GM18868 (cell line): Measurements from ENCODE around the gene BRD2.

ENCODE experiments used
- ATAC-seq: cut with Tn5 transposase; IDR thresholded peaks from one replicate; pipeline ENCODE4 v1.9.1; 2021; ENCODE audit warnings: mild to moderate bottlenecking, moderate library complexity; ENCODE audit not compliant: unreplicated experiment

Gene BRD2

DNA sequence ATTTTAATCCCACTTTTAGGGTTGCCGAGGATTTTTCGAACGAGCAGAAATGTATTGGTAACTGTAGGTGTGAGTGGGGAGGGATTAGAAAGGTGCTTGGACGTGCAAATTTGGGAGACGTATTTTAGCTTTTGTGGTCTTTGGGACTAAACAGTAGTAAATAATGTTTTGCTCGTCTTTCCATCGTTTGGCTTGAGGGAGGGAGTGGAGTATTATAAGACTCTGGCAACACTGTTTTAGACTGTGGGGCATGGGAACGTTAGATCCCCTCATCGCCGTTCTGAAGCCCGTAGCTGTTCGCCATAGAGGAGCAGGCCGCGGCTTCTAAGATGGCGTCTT, 2.8 kb downstream of the BRD2 start:
- no peak for ATAC-seq

DNA sequence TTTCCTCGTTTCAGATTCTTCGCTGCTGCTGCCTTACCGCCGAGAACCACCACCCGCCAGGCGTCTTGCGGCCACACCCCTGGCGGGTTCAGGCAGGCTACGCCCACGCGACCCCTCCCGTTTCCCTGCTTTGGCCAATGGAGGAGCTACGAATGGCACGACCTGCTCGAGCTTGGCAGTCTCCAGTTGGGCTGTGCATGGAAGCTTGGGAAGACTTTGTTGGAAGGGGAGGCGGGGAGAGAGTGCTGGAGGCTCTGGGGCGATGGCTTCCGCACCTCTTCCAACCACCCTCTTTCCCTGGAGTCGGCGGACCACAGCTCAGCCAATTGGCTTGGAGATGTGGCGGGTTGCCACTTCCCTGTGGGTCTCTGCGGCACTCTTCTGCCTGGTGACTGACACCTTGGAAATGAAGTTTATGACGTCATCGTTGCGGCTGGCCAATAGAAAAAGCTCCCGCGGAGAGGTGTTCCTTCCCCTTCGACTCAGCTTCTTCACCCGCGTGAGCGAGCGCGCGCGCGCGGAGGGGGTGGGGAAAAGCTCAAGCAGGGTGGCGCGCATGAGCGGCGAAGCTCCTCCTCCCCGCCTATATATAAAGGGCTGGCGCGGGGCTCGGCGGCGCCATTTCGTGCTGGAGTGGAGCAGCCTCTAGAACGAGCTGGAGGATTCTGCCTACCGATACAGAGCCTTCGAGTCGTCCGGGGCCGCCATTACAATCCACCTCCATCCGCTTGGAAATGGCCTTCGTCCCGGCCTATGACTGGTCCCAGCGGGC, 3.4 kb downstream of the BRD2 start:
- peak; percentile 50 for ATAC-seq

DNA sequence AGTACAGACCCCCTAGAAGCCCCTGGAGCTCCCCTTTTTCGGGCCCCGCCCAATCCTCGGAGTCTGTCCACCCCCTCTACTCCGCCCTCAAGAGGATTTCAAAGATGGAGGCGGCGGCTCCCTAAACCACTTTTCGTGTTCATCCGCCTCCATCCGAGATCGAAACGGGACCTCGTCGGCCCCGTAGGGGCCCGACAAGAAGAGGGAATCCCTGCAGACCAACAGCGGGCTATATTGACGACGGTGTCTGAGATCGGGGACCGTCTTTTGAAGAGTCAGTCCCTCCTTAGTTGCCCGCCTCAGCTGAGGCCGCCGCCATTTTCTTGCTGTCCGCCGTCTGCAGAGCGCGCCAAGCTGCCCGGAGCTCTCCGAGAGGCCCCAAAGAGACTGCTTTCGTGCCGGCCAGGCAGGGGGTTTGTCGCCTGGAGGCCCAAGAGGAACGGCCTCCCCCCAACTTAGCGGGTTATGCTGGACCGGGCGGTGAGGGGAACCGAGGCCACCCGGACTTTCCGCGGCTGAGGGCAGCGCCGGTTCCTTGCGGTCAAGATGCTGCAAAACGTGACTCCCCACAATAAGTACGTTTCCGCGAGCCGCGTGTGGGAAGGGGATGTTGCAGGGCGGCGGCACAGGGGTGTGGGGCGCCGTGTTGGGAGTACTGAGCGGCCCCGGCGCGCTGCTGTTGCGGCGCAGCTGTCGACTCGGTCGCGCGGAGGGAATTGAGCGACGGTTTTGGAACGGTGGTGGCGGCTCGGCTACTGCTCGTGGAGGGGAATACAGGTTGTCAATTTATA, 4.2 kb downstream of the BRD2 start:
- no peak for ATAC-seq

DNA sequence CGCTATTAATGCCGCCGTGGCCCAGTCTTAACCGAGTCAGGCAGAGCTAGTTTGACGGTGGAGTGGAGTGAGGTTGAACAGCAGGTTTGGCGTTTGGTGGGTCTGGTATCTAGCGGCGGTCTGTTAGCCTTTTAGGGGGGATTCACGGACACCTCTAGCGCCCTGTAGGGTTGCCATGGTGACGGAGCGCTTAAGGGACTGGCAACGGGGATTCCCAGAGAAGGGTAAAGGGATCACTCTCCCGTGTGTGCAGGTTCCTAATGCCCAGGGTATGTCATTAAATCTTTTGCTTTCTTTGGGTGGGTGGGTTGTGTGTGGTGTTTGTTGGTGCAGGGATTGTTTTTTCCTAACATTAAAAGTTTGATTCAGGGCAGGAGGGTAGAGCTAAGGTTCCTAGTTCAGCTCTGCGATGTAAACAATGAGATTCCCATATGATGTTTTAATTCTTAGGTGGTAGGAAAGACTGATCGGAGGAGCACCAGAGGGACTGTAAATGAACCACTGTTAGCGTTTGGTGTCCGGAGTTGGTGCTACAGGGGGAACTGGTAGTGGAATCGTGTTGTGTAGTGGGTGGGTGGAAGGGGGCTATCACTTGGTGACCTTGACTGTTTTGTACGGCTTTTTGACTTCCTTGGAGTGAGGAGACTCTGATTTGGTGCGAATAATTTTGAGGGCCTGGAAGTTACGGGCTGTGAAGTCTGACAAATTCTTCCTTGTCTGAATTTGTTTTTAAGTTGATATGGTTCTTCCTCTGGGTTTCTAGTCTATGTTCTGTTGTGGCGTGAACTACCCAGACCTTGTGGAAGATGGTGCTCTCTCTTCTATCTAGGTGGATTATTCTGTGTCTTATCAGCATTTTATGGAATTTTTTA, 5.0 kb downstream of the BRD2 start:
- ATAC-seq: no peak

DNA sequence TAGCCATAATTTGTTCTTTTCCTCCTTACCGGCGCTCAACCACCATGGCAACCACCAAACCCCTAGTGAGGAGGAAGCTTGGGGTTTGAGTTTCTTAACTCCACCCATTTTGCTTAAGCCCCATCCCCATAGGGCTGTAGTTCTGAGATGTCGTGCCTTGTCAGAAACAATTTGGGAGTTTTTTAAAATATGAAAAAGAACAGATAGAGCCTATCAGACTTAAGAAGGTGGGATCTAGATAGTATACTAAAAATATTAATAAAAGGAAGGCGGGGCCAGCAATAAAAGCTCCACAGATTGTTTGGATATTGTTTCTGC, 5.6 kb downstream of the BRD2 start:
- no peak for ATAC-seq

DNA sequence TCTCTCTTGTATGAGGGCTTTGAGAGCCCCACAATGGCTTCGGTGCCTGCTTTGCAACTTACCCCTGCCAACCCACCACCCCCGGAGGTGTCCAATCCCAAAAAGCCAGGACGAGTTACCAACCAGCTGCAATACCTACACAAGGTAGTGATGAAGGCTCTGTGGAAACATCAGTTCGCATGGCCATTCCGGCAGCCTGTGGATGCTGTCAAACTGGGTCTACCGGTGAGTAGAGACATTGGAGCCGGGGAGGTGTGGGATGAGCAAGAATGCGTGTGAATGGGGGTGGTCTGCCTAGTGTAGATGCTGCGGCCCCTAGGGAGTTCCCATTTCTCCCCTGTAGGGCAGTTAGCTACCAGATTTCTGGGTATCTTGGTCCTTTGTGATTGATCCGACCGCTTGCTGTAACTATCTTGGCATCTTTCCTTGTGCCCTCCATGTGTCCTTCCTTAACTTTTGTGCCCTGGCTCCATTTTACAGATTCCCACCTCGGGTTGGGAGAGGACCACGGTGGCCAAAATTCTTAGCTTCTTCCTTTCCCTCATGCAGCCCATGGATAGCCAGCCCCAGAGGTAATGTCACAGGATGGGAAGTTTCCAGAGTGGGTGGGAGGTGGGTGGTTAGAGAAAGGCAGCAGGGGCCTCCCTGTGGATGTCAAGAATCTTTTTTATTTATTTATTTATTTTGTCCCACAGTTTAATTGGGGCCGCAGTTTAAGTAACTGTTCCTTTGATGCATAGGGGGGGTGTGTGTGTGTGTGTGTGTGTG, 6.3 kb downstream of the BRD2 start:
- no peak for ATAC-seq

DNA sequence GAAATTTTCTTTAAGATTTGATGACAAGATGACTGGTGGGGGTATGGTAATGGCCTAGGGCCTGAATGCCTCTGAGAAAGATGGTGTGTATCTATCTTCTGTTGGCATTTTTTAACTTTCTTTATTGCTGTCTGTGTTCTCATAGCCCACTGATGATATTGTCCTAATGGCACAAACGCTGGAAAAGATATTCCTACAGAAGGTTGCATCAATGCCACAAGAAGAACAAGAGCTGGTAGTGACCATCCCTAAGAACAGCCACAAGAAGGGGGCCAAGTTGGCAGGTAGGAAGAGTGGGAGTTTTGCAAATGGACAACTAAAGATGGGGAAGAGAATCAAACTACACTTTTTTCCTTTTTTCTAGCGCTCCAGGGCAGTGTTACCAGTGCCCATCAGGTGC, 7.5 kb downstream of the BRD2 start:
- ATAC-seq: no peak

DNA sequence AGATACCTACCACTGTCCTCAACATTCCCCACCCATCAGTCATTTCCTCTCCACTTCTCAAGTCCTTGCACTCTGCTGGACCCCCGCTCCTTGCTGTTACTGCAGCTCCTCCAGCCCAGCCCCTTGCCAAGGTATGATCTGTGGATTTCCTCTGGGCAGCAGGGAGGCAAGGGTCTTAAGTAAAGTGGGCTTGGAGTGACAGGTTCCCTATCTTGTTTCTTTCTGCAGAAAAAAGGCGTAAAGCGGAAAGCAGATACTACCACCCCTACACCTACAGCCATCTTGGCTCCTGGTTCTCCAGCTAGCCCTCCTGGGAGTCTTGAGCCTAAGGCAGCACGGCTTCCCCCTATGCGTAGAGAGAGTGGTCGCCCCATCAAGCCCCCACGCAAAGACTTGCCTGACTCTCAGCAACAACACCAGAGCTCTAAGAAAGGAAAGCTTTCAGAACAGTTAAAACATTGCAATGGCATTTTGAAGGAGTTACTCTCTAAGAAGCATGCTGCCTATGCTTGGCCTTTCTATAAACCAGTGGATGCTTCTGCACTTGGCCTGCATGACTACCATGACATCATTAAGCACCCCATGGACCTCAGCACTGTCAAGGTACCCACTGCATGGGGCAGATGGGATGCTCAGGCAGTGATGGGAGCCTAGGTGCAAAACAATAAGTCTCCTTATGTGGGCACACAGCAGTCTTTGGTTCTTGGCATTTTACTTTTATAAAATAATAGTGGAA, 8.1 kb downstream of the BRD2 start:
- ATAC-seq: no peak

DNA sequence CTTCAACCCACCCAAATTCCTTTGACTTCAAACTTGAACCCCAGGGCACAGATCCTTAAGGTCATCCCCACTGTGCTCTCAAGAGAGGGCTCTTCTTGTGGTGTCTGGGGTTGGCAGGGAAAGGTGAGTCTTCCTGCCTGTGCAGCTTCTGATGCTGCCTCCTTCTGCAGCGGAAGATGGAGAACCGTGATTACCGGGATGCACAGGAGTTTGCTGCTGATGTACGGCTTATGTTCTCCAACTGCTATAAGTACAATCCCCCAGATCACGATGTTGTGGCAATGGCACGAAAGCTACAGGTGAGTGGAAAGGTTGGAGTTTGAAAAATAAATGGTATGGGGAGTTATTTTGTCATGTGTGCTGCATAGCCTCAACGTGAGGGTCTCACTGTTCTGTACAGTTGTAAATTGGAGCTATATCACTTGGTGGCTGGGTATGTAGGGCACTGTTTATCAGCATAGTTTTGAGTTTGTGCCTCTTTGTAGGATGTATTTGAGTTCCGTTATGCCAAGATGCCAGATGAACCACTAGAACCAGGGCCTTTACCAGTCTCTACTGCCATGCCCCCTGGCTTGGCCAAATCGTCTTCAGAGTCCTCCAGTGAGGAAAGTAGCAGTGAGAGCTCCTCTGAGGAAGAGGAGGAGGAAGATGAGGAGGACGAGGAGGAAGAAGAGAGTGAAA, 9.0 kb downstream of the BRD2 start:
- ATAC-seq: no peak

DNA sequence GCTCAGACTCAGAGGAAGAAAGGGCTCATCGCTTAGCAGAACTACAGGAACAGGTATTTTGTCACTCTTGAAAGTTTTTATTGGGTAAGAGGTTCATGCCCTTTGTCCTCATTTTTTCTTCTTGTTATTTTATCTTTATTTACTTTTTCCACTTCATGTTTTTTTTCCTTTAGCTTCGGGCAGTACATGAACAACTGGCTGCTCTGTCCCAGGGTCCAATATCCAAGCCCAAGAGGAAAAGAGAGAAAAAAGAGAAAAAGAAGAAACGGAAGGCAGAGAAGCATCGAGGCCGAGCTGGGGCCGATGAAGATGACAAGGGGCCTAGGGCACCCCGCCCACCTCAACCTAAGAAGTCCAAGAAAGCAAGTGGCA, 9.5 kb downstream of the BRD2 start:
- no peak for ATAC-seq

DNA sequence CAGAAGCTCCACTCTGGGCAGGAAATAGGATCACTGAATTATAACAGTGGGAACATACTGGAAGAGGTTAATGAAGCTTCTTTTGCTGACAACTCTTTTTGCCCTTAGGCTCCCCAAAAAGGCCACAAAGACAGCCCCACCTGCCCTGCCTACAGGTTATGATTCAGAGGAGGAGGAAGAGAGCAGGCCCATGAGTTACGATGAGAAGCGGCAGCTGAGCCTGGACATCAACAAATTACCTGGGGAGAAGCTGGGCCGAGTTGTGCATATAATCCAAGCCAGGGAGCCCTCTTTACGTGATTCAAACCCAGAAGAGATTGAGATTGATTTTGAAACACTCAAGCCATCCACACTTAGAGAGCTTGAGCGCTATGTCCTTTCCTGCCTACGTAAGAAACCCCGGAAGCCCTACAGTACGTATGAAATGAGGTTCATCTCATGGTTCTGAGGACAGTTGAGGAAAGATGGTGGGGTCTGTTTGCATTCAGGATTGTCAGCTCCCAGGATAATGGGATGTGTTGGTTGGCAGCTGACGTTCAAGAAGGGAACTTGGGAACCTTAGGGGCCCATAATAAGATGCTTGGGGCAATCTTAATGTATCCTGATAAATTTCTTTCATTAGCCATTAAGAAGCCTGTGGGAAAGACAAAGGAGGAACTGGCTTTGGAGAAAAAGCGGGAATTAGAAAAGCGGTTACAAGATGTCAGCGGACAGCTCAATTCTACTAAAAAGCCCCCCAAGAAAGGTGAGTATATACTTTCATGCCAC, 11.5 kb downstream of the BRD2 start:
- no peak for ATAC-seq

DNA sequence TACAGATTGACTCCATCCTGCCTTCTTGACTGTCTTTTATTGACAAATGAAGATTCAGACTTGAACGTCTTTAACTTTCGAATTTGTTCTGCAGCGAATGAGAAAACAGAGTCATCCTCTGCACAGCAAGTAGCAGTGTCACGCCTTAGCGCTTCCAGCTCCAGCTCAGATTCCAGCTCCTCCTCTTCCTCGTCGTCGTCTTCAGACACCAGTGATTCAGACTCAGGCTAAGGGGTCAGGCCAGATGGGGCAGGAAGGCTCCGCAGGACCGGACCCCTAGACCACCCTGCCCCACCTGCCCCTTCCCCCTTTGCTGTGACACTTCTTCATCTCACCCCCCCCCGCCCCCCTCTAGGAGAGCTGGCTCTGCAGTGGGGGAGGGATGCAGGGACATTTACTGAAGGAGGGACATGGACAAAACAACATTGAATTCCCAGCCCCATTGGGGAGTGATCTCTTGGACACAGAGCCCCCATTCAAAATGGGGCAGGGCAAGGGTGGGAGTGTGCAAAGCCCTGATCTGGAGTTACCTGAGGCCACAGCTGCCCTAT, 12.2 kb downstream of the BRD2 start:
- ATAC-seq: no peak

DNA sequence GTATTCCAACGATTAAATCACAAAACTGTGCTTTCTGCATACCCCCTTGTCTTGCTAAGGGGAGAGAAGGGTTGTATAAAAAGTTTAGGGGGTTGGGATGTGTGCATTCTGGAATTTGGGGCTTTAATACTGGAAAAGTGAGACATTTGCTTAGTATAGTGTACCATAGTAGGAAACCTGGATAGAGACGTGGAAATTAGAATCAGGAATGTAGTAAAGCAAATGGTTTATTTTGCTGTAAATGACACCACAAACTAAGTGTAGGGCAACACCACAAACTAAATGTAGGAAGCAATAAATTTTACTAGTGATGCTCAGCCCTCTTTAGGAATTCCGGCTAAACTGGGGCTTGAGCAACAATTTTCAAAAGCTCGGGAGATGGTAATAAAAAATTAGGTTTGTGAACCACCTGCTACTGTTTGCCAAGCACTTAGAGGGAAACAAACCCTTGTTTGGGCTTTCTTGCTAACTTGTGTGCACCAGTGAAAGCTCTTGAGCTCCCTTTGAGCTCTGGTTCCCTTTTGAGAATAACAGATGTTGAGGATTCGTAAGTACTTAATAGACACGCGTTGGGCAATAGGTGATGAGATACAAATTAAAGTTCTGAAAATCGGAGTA, 13.8 kb downstream of the BRD2 start:
- ATAC-seq: no peak

DNA sequence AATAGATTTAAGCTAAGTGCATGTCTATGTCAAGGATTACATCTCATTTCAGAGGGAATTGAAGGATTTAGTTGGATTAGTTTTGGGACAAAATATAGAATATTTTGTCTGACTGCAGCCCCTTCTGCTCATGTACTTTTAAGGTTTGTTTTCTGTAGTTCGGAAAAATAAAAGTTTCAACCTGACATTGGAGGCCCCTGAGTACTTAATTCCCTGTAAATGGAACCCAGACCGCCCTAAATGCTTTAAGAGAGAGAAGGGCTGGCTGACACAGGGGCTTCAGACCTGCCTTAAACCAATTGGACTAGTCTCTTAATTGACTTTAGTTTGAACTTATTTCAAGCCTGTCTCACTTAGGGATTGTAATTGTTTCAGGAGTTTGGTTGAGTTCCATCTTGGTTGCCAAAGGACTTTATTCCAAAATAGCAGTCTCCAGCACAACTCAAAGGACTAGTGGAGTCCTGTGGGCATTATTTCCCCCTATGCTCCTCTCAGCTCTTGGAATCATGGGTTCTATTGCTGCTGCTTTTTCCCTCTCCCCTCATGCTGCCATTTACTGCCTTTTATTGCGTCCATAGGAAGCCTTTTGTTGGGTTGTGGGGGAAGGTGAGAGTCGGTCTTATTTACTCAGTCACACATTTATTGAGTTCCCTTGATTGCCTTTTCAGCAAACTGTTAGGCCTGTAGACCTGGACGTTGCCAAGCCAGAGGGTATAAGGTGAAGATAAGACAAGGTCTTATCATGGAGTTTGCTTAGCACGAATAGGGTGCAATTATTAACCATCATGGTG, 14.5 kb downstream of the BRD2 start:
- no peak for ATAC-seq

DNA sequence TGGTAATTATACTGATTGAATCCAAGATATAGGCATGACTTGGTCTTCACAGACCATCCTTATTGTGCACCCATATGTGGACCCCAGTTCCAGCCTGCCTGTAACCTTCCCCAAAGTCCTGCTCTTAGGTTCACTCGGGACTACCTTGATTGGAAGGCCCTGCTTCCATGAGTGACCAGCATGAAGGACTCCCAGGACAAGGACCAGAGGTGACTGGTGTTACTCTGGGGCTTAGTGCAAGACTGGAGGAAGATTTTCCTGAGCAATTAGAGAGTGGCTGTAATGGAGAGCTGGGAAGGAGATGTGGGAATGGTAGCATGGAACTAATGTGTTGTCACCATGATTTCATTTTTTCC, 15.1 kb downstream of the BRD2 start:
- no peak for ATAC-seq

DNA sequence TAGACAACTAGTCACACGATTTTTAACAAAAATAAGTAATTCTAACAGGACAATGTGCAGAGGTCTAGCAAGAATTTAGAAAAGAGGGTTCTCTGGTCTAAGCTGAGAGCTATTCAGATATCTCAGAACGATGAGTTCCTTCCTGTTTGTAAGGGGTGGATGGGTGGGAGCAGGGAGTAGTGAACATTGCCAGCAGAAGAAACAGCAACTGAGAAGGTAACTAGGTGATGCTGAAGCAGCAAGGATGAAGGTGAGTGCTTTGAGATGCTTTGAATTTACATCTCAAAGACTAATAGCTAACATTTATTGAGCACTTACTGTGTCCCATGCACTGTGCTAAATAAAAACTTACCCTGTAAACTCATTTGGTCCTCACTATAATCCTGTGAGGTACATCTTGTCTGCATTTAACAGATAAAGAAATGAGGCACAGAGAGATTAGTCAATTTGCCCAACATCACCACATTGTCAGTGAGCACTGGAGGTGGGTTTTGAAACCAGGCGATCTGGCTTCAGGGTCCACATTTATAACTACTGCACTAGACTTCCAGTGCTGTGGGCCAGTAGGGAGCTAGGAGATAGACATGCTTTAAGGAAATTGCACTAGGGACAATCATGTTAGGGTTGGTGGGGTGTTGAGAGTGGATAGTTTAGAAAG, 15.7 kb downstream of the BRD2 start:
- ATAC-seq: no peak
